Spleen (tissue), 11 donors: ENCODE measurements around the gene MC1R. TPM values are rescaled to one million over a fixed set of nuclear protein-coding genes. Genes with fewer than 3 reads are reported as not detected.
"Not testable (repeated sequence)": the region's sequence is repeated elsewhere in the genome, so short reads cannot be mapped to it uniquely, and the experiment has no call there.

Experiments
- DNase-seq: peaks from one replicate; pipeline ENCODE4 v3.0.0-alpha.2; 2020
- H3K27ac ChIP-seq, 8 donors: fragments of 200-600 bp; sonication (generic) in 7 of 8; 1 replicate in 4 of 8; 2 replicates in 4 of 8; pipeline versions ENCODE4 v1.5.0 to v1.8.0; 2016 to 2021; ENCODE audit warnings: inconsistent platforms in 4 of 8, mild to moderate bottlenecking in 4 of 8, moderate library complexity in 1 of 8
- H3K27me3 ChIP-seq, 7 donors: fragments of 200-600 bp; sonication (generic) in 6 of 7; replicated peaks in 1 of 7; 1 replicate in 4 of 7; 2 replicates in 3 of 7; pipeline versions ENCODE4 v1.5.0 to v1.8.0; 2016 to 2021; ENCODE audit warnings: inconsistent platforms in 3 of 7, mild to moderate bottlenecking in 1 of 7
- H3K36me3 ChIP-seq, 6 donors: fragments of 200-600 bp; sonication (generic) in 5 of 6; 1 replicate in 4 of 6; 2 replicates in 2 of 6; pipeline versions ENCODE4 v1.5.0 to v1.8.0; 2016 to 2021; ENCODE audit warnings: inconsistent platforms in 2 of 6
- H3K4me1 ChIP-seq, 6 donors: fragments of 200-600 bp; sonication (generic) in 5 of 6; 1 replicate in 3 of 6; 2 replicates in 3 of 6; pipeline versions ENCODE4 v1.5.0 to v1.8.0; 2016 to 2021; ENCODE audit warnings: inconsistent platforms in 3 of 6
- H3K4me3 ChIP-seq, 8 donors: fragments of 200-600 bp; sonication (generic) in 7 of 8; 1 replicate in 4 of 8; 2 replicates in 4 of 8; pipeline versions ENCODE4 v1.5.0 to v1.8.0; 2016 to 2021; ENCODE audit warnings: inconsistent platforms in 4 of 8, mild to moderate bottlenecking in 4 of 8, moderate library complexity in 2 of 8
- H3K9me3 ChIP-seq, 8 donors: fragments of 200-600 bp; sonication (generic) in 7 of 8; 1 replicate in 4 of 8; 2 replicates in 4 of 8; pipeline versions ENCODE4 v1.5.0 to v1.8.0; 2016 to 2021; ENCODE audit warnings: inconsistent platforms in 4 of 8
- POLR2A ChIP-seq, 3 donors: fragments of 450-650 bp; IDR thresholded peaks; one replicate each; pipeline ENCODE4 v1.5.1; 2017; ENCODE audit warnings: antibody characterized with exemption in 3 of 3, mild to moderate bottlenecking in 1 of 3
- POLR2AphosphoS5 ChIP-seq, 3 donors: sonication (generic); formaldehyde crosslinking; IDR thresholded peaks; one replicate each; pipeline ENCODE4 v1.5.1; 2017; ENCODE audit warnings: antibody characterized with exemption in 3 of 3
- WGBS, 5 donors: extraction: QIAGEN DNeasy Blood & Tissue Kit in 3 of 5; methylation state at CpG; one replicate each; pipeline versions ENCODE4 v1.1.5 to v1.1.7; 2013 to 2018; 5-methylcytosine and 5-hydroxymethylcytosine counted together
- intact Hi-C: fragments of 100-400 bp; cut with DNase I; formaldehyde crosslinking; loops from one replicate; pipeline ENCODE4 v1.15.0; 2023; ENCODE audit warnings: low total_unique reads
- polyA plus RNA-seq, 3 donors: library from polyadenylated mRNA; stranded (reverse); fragments of 200-250 nt; gene quantifications; one replicate each; pipeline ENCODE4 v1.2.1, GENCODE V29; 2013
- total RNA-seq, 7 donors: library from RNA; depleted of rRNA in 3 of 7; stranded (reverse); fragments of >200 nt in 3 of 7; fragmentation: NEBNext Ultra II Directional in 4 of 7; extraction: Animal tissue kit (Norgen Biotek cat#: 25700) in 4 of 7; gene quantifications; one replicate each; pipeline versions ENCODE4 v1.1.0 to v1.2.1, GENCODE V29; 2016 to 2021
- TF ChIP-seq, protein P1 (sequence below), 11 experiments: fragments of 200-600 bp in 7 of 11; fragments of 450-650 bp in 4 of 11; sonication (generic) in 4 of 11; IDR thresholded peaks in 8 of 11; conservative IDR thresholded peaks in 3 of 11; 1 replicate in 7 of 11; 2 replicates in 4 of 11; pipeline versions ENCODE4 v1.4.0 to v1.8.0; 2016 to 2021; ENCODE audit warnings: antibody characterized with exemption in 11 of 11, inconsistent platforms in 4 of 11, mild to moderate bottlenecking in 1 of 11
- donor health status: healthy with polysubstance abuse.
- donor health status: DM: no; HTN: no; CAD: no; lungs with moderate emphysema.
- donor health status: DM: no; HTN: no; CAD: no.
- donor health status: Bipolar disorder and iron deficiency.
- donor health status: healthy.
- donor health status: DM: no; HTN: no; CAD: no.
- donor health status: DM: yes; HTN: yes; CAD: no.

MC1R gene
- total and polyA plus RNA-seq, 10 donors, result 2.4 to 12.5 (median 4.5) TPM

DNA sequence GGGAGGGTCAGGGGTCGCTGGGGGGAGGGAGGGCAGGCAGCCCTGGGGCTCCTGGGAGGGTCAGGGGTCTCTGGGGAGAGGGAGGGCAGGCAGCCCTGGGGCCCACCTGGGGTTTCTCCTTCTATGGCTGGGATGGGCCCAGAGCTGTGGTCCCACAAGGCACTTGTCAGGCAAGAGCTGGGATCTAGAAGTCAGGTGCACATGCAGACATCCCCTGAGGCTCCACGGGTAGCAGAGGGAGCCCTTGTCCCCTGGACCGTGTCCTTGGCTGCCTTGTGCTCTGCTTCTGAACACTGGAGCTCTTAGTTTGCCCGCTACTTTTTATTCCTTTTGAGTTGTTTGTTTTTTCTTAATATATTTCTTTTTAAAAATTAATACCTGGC lies 6.3 kb downstream of the MC1R start:
- Histone ChIP-seq H3K9me3 (no peaks in the 10 kb centered on the region), H3K4me1 (peaks cover 30 to 72% (median 63%) of the 10 kb centered on the region in 6 donors), H3K36me3 (no peaks in the 10 kb centered on the region), H3K27ac (no peak overlapping the region), H3K4me3 (peak overlapping the region in 1 of 8 donors; percentile 75), H3K27me3 (peaks cover 3 to 100% (median 79%) of the 10 kb centered on the region in 7 donors)
- no peak for TF ChIP-seq POLR2A (IDR thresholded peaks at IDR 0.05)
- intact Hi-C loops, result no loop called here
- WGBS, 5 donors, result 20 to 29% (median 24%) methylated on average over 4 of the region's 4 CpGs
- no peak for DNase-seq

DNA sequence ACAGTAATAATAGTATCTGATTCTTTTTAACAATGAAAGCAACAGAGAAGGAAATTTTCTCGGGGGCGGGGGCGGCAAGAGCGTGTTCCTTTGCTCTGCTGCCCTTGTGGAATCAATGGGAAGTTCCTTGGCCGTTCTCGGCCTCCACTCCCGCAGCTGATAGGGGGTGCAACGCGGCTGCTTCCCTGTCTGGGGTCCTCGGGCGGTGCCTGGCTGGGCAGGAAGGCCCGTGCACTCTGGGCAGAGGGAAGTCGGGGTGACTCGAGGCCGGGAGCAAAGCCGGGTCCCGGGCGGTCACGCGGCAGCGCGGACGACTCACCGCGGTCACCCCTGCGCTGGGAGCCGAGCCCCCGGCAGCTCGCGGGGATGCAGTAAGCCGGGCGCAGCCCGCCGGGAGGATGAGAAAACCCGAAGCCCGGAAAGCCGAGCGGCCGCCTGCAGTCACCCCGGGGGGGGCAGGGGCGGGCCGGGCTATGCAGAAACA lies 7.0 kb downstream of the MC1R start:
- TF ChIP-seq POLR2AphosphoS5 (IDR thresholded peaks at IDR 0.05) (no peak), POLR2A (IDR thresholded peaks at IDR 0.05) (no peak)
- TF ChIP-seq, protein P1, sequence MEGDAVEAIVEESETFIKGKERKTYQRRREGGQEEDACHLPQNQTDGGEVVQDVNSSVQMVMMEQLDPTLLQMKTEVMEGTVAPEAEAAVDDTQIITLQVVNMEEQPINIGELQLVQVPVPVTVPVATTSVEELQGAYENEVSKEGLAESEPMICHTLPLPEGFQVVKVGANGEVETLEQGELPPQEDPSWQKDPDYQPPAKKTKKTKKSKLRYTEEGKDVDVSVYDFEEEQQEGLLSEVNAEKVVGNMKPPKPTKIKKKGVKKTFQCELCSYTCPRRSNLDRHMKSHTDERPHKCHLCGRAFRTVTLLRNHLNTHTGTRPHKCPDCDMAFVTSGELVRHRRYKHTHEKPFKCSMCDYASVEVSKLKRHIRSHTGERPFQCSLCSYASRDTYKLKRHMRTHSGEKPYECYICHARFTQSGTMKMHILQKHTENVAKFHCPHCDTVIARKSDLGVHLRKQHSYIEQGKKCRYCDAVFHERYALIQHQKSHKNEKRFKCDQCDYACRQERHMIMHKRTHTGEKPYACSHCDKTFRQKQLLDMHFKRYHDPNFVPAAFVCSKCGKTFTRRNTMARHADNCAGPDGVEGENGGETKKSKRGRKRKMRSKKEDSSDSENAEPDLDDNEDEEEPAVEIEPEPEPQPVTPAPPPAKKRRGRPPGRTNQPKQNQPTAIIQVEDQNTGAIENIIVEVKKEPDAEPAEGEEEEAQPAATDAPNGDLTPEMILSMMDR (IDR thresholded peaks at IDR 0.05 in 8 of 11, conservative IDR thresholded peaks at IDR 0.05 in 3 of 11), result no peak
- no peak for DNase-seq
- H3K4me3 ChIP-seq, result peak overlapping the region; percentile 17 to 71 (median 54)
- H3K9me3 ChIP-seq, result no peaks in the 10 kb centered on the region
- intact Hi-C loops, result no loop called here
- peaks cover 30 to 64% (median 61%) of the 10 kb centered on the region in 6 donors for H3K4me1 ChIP-seq
- H3K36me3 ChIP-seq, result no peaks in the 10 kb centered on the region
- 1 to 3% (median 1%) methylated on average over 11 to 42 of the region's 42 CpGs for WGBS, 5 donors
- H3K27me3 ChIP-seq, result peaks cover 3 to 100% (median 75%) of the 10 kb centered on the region in 7 donors
- no peak overlapping the region for H3K27ac ChIP-seq

DNA sequence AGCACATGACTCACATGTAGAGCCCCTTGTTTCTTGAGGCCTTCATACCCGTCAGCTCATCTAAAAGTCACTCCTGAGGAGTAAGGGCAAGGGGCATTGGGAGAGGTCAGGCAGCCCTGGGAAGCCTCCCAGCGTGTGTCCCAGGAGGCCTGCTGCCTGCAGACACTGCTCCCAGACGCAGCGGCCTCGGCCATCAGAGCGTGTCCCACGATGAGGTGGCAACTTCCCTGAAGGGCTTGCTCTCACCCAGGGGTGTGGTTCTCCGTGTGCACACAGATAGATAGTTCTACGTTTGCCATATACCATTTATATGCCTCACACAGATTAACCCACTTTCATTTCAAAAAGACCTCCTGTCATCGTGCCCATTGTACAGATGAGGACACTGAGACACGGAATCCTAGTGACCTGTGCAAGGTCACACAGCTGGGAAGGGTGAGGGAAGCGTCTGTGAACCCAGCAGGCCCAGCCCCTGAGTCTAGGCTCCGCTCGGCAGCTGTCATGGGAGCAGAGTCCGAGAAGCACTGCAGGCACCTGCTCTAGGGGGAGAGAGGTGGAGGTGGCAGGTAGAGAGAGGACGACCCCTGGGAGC lies 12.7 kb downstream of the MC1R start:
- peaks cover 0 to 57% (median 20%) of the 10 kb centered on the region in 7 donors for H3K27me3 ChIP-seq
- no peaks in the 10 kb centered on the region for H3K9me3 ChIP-seq
- peaks cover 3 to 12% (median 5%) of the 10 kb centered on the region in 6 donors for H3K4me1 ChIP-seq
- H3K36me3 ChIP-seq, result no peaks in the 10 kb centered on the region
- H3K4me3 ChIP-seq, result no peak overlapping the region
- TF ChIP-seq, protein P1 (IDR thresholded peaks at IDR 0.05 in 8 of 11, conservative IDR thresholded peaks at IDR 0.05 in 3 of 11), result no peak
- TF ChIP-seq POLR2A (IDR thresholded peaks at IDR 0.05) (no peak), POLR2AphosphoS5 (IDR thresholded peaks at IDR 0.05) (no peak)
- intact Hi-C loops, result no loop called here
- no peak for DNase-seq
- H3K27ac ChIP-seq, result no peak overlapping the region
- 72 to 89% (median 77%) methylated on average over 16 of the region's 16 CpGs for WGBS, 5 donors

DNA sequence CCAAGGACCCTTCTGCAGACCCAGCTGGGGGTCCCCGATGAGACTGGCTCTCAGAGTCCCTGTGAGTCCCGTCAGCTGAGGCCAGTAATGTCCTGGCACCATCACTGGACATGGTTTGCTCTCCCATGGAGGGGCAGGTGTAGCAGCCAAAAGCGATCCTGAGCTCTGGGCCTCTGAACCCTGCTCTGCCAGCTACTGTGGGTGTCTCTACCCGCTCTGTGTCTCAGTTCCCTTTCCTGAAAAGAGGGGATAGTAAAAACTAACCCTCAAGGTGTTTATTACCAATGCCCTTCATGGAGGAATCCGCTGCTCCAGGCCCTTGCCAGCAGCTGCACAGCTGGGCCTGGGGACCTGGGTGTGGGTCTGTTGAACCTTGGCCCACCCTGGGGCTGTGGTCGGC lies 13.3 kb downstream of the MC1R start:
- Histone ChIP-seq H3K27ac (no peak overlapping the region), H3K27me3 (peaks cover 0 to 52% (median 14%) of the 10 kb centered on the region in 7 donors), H3K4me3 (no peak overlapping the region), H3K36me3 (no peaks in the 10 kb centered on the region), H3K4me1 (peaks cover 0 to 7% (median 0%) of the 10 kb centered on the region in 6 donors), H3K9me3 (no peaks in the 10 kb centered on the region)
- no peak for TF ChIP-seq POLR2AphosphoS5 (IDR thresholded peaks at IDR 0.05)
- TF ChIP-seq, protein P1 (IDR thresholded peaks at IDR 0.05 in 8 of 11, conservative IDR thresholded peaks at IDR 0.05 in 3 of 11), result no peak
- TF ChIP-seq POLR2A (IDR thresholded peaks at IDR 0.05), result no peak
- 77 to 91% (median 87%) methylated on average over 6 of the region's 6 CpGs for WGBS, 5 donors
- no peak for DNase-seq
- intact Hi-C loops, result no loop called here

DNA sequence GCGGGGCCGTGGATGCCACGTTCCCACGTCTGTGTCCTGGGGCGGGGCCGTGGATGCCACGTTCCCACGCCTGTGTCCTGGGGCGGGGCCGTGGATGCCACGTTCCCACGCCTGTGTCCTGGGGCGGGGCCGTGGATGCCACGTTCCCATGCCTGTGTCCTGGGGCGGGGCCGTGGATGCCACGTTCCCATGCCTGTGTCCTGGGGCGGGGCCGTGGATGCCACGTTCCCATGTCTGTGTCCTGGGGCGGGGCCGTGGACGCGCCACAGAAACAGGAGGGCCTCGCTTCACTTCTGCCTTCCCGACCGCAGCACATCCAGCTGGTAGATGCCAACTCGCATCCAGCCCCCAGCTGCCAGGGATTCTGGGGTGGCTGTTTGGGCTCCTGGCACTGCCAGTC lies 15.4 kb downstream of the MC1R start:
- DNase-seq, H3K4me1 ChIP-seq, H3K4me3 ChIP-seq, H3K27ac ChIP-seq, H3K36me3 ChIP-seq, H3K9me3 ChIP-seq, intact Hi-C loops: not testable (repeated sequence)
- peaks cover 0 to 41% (median 0%) of the 10 kb centered on the region in 7 donors for H3K27me3 ChIP-seq
- 95 to 99% (median 97%) methylated on average over 11 to 29 of the region's 29 CpGs for WGBS, 5 donors
